Heart right ventricle (tissue), 16 donors: ENCODE measurements around the gene XG. TPM values are rescaled to one million over a fixed set of nuclear protein-coding genes. Genes with fewer than 3 reads are reported as not detected.

Experiments used
- ATAC-seq, 8 donors: fragments of 200-7000 bp; cut with Tn5 transposase; one replicate each; pipeline ENCODE4 v1.9.1; 2020; ENCODE audit warnings: mild to moderate bottlenecking in 8 of 8, moderate library complexity in 8 of 8, moderate number of reproducible peaks in 1 of 8
- DNase-seq, 2 donors: peaks; one replicate each; pipeline ENCODE4 v3.0.0-alpha.2; 2020
- H3K27ac ChIP-seq, 10 donors: fragments of 200-600 bp; sonication (generic) in 2 of 10; one replicate each; pipeline versions ENCODE4 v1.5.0 to v1.8.0; 2020 to 2022; ENCODE audit warnings: mild to moderate bottlenecking in 3 of 10
- H3K27me3 ChIP-seq, 7 donors: fragments of 200-600 bp; one replicate each; pipeline ENCODE4 v1.8.0; 2021 to 2022; ENCODE audit warnings: mild to moderate bottlenecking in 2 of 7
- H3K36me3 ChIP-seq, 9 donors: fragments of 200-600 bp; sonication (generic) in 1 of 9; one replicate each; pipeline versions ENCODE4 v1.5.0 to v1.8.0; 2020 to 2022; ENCODE audit warnings: mild to moderate bottlenecking in 2 of 9
- H3K4me1 ChIP-seq, 9 donors: fragments of 200-600 bp; sonication (generic) in 1 of 9; one replicate each; pipeline versions ENCODE4 v1.5.0 to v1.8.0; 2020 to 2022; ENCODE audit warnings: mild to moderate bottlenecking in 4 of 9
- H3K4me3 ChIP-seq, 10 donors: fragments of 200-600 bp; sonication (generic) in 2 of 10; one replicate each; pipeline versions ENCODE4 v1.5.0 to v1.8.0; 2020 to 2022; ENCODE audit warnings: mild to moderate bottlenecking in 7 of 10, moderate library complexity in 2 of 10
- H3K9me3 ChIP-seq, 11 donors: fragments of 200-600 bp in 10 of 11; sonication (generic) in 2 of 11; one replicate each; pipeline versions ENCODE4 v1.5.0 to v1.8.0; 2013 to 2022; ENCODE audit warnings: mild to moderate bottlenecking in 2 of 11, control low read depth in 1 of 11, moderate library complexity in 1 of 11
- WGBS, 2 donors: extraction: QIAGEN DNeasy Blood & Tissue Kit; methylation state at CpG; one replicate each; pipeline ENCODE4 v1.1.7; 2013; ENCODE audit warnings: inconsistent platforms in 1 of 2; 5-methylcytosine and 5-hydroxymethylcytosine counted together
- intact Hi-C, 10 donors: fragments of 100-400 bp; cut with DNase I; formaldehyde crosslinking; loops; one replicate each; pipeline versions ENCODE4 v1.11.1 to v1.14.2; 2022
- polyA plus RNA-seq, 2 donors: library from polyadenylated mRNA; stranded (reverse); fragments of 200-250 nt; gene quantifications; one replicate each; pipeline ENCODE4 v1.2.3, GENCODE V29; 2013
- total RNA-seq, 10 donors: library from RNA; stranded (reverse); fragmentation: NEBNext Ultra II Directional in 3 of 10; extraction: Animal tissue kit (Norgen Biotek cat#: 25700) in 3 of 10; gene quantifications; one replicate each; pipeline versions ENCODE4 v1.2.1 to v1.2.4, GENCODE V29; 2021 to 2023
- TF ChIP-seq, protein P1 (sequence below), 9 donors: fragments of 200-600 bp; sonication (generic) in 2 of 9; IDR thresholded peaks; one replicate each; pipeline versions ENCODE4 v1.5.0 to v1.8.0; 2021 to 2022; ENCODE audit warnings: antibody characterized with exemption in 9 of 9, mild to moderate bottlenecking in 5 of 9, moderate library complexity in 1 of 9
- donor health status: Arrhythmogenic right ventricular cardiomyopathy.
- donor health status: ischemic (EF 13 %, LVEDD 7.1; RV severe dilation, severe dysfunction).
- donor health status: healthy with polysubstance abuse.
- donor health status: DM: no; HTN: yes; CAD: no.
- donor health status: DM: no; HTN: no; CAD: no.
- donor health status: ischemic (EF 25% LVEDD 6.9; RV normal size, moderate dysfunction).
- donor health status: ischemic (EF 25% LVEDD 5.7; RV mildly dilated, moderate dysfunction).
- donor health status: healthy.
- donor health status: DM: yes; HTN: yes; CAD: no.
- donor health status: Ischemic cardiomyopathy.
- donor health status: ischemic (EF 35%, LVEDD 5.7; RV mildly dilated, moderate dysfunction).
- donor health status: nonischemic (EF 11% LVEDD 7.7; RV severe dilation, severe dysfunction).
- donor health status: DM: yes; HTN: yes; CAD: no.
- donor health status: PGD.
- donor health status: ischemic (EF 29% LVEDD 5.4; RV normal size, mild dysfunction).
- donor health status: nonischemic (EF 23%, LVEDD 6.1; RV moderate dilation, normal function).

Gene XG
- total and polyA plus RNA-seq, 12 donors, result 0.16 to 1.5 (median 0.29) TPM; not detected in 2

GRCh38 chrX:2782171-2782570 is 30.3 kb downstream of the XG start:
- Histone ChIP-seq H3K4me1 (no peaks in the 10 kb centered on the region), H3K9me3 (no peaks in the 10 kb centered on the region), H3K27me3 (peaks cover 0 to 8% (median 0%) of the 10 kb centered on the region in 7 donors), H3K36me3 (no peaks in the 10 kb centered on the region), H3K4me3 (no peak overlapping the region), H3K27ac (no peak overlapping the region)
- intact Hi-C loops, result no loop called here
- TF ChIP-seq, protein P1, sequence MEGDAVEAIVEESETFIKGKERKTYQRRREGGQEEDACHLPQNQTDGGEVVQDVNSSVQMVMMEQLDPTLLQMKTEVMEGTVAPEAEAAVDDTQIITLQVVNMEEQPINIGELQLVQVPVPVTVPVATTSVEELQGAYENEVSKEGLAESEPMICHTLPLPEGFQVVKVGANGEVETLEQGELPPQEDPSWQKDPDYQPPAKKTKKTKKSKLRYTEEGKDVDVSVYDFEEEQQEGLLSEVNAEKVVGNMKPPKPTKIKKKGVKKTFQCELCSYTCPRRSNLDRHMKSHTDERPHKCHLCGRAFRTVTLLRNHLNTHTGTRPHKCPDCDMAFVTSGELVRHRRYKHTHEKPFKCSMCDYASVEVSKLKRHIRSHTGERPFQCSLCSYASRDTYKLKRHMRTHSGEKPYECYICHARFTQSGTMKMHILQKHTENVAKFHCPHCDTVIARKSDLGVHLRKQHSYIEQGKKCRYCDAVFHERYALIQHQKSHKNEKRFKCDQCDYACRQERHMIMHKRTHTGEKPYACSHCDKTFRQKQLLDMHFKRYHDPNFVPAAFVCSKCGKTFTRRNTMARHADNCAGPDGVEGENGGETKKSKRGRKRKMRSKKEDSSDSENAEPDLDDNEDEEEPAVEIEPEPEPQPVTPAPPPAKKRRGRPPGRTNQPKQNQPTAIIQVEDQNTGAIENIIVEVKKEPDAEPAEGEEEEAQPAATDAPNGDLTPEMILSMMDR (IDR thresholded peaks at IDR 0.05), result no peak
- WGBS, 2 donors, result 58 to 83% methylated on average over 4 of the region's 4 CpGs
- no peak for DNase-seq
- no peak for ATAC-seq

DNA sequence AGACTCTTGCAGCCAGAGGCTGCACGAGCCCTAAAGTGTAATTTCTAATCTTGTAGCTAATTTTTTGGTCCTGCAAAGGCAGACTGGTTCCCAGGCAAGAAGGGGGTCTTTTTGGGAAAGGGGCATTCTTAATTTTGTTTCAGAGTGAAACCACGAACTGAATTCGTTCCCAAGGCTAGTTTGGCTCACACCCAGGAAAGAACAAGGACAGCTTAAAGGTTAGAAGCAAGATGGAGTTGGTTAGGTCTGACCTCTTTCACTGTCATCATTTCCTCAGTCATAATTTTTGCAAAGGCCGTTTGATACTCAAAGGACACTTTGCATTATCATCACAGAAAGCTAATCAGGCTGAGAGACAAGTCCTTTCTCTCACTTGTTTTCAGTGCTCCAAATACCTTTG is 30.9 kb downstream of the XG start:
- WGBS, 2 donors, result 66 to 69% methylated on average over 4 of the region's 4 CpGs
- intact Hi-C loops, result no loop called here
- H3K4me1 ChIP-seq, result no peaks in the 10 kb centered on the region
- H3K27ac ChIP-seq, result no peak overlapping the region
- H3K4me3 ChIP-seq, result no peak overlapping the region
- H3K36me3 ChIP-seq, result no peaks in the 10 kb centered on the region
- TF ChIP-seq, protein P1 (IDR thresholded peaks at IDR 0.05), result no peak
- no peak for ATAC-seq
- no peaks in the 10 kb centered on the region for H3K9me3 ChIP-seq
- no peak for DNase-seq
- peaks cover 0 to 12% (median 0%) of the 10 kb centered on the region in 7 donors for H3K27me3 ChIP-seq

DNA sequence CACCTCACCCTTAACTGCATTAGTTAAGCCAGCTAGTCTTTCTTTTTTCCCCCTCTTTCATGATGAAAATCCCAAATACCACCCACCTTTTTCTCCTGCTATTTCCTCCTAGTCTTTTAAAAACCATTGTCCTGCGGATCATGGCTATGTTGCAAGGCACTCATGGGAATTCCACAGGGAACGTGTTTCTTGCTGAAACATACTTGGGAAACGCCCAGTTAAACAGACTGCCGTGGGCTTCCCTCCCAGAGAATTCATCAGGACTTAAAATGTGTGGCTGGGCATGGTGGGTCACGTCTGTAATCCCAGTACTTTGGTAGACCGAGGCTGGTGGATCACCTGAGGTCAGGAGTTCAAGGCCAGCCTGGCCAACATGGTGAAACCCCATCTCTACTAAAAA is 32.2 kb downstream of the XG start:
- intact Hi-C loops, result no loop called here
- Histone ChIP-seq H3K27ac (no peak overlapping the region), H3K36me3 (no peaks in the 10 kb centered on the region), H3K27me3 (peaks cover 0 to 5% (median 0%) of the 10 kb centered on the region in 7 donors), H3K9me3 (no peaks in the 10 kb centered on the region), H3K4me1 (no peaks in the 10 kb centered on the region), H3K4me3 (no peak overlapping the region)
- TF ChIP-seq, protein P1 (IDR thresholded peaks at IDR 0.05), result no peak
- no peak for DNase-seq
- 56 to 60% methylated on average over 6 of the region's 6 CpGs for WGBS, 2 donors
- ATAC-seq, result peak in 1 of 8 donors; percentile 48

GRCh38 chrX:2785538-2785937 is 33.7 kb downstream of the XG start:
- H3K36me3 ChIP-seq, result no peaks in the 10 kb centered on the region
- WGBS, 2 donors, result 78 to 82% methylated on average over 4 of the region's 4 CpGs
- no peak overlapping the region for H3K27ac ChIP-seq
- DNase-seq (no peak), ATAC-seq (no peak)
- intact Hi-C loops, result no loop called here
- H3K4me3 ChIP-seq, result no peak overlapping the region
- H3K9me3 ChIP-seq, result no peaks in the 10 kb centered on the region
- no peaks in the 10 kb centered on the region for H3K4me1 ChIP-seq
- TF ChIP-seq, protein P1 (IDR thresholded peaks at IDR 0.05), result no peak
- peaks cover 0 to 5% (median 0%) of the 10 kb centered on the region in 7 donors for H3K27me3 ChIP-seq
